SW 1271 (cell line): ENCODE data around the gene UBR3.

ENCODE experiments used
- DNase-seq, 2 experiments: peaks; one replicate each; lab custom pipeline; 2025; lab: John Stamatoyannopoulos, UW

Gene UBR3

GRCh38 chr2:170047331-170048065 is 220.2 kb downstream of the UBR3 start:
- DNase-seq: no peak

GRCh38 chr2:170052151-170052550 is 224.9 kb downstream of the UBR3 start:
- no peak for DNase-seq

- DNase-seq: no peak
Observed at GRCh38 chr2:170054997-170055396, 227.7 kb downstream of the UBR3 start.

- DNase-seq: no peak
Observed at GRCh38 chr2:170056900-170057299, 229.6 kb downstream of the UBR3 start.

GRCh38 chr2:170063456-170064235 is 236.4 kb downstream of the UBR3 start:
- no peak for DNase-seq

GRCh38 chr2:170070778-170071177 is 243.5 kb downstream of the UBR3 start:
- no peak for DNase-seq

- peak in 1 of 2 experiments; percentile 24 for DNase-seq
Observed at GRCh38 chr2:170073288-170073687, 246.0 kb downstream of the UBR3 start.

GRCh38 chr2:170076189-170076588 is 248.9 kb downstream of the UBR3 start:
- no peak for DNase-seq

- DNase-seq: no peak
Observed at GRCh38 chr2:170077830-170078569, 250.7 kb downstream of the UBR3 start.

GRCh38 chr2:170084820-170085491 is 257.7 kb downstream of the UBR3 start:
- DNase-seq: no peak

GRCh38 chr2:170086117-170086688 is 258.9 kb downstream of the UBR3 start:
- no peak for DNase-seq

GRCh38 chr2:170086751-170087412 is 259.6 kb downstream of the UBR3 start:
- DNase-seq: no peak

GRCh38 chr2:170087413-170087793 is 260.1 kb downstream of the UBR3 start:
- no peak for DNase-seq

GRCh38 chr2:170088776-170089175 is 261.5 kb downstream of the UBR3 start:
- no peak for DNase-seq

- DNase-seq: no peak
Observed at GRCh38 chr2:170090229-170090628, 263.0 kb downstream of the UBR3 start.

- DNase-seq: no peak
Observed at GRCh38 chr2:170091436-170091835, 264.2 kb downstream of the UBR3 start.

GRCh38 chr2:170092436-170093060 is 265.3 kb downstream of the UBR3 start:
- no peak for DNase-seq

GRCh38 chr2:170095380-170095779 is 268.1 kb downstream of the UBR3 start:
- DNase-seq: no peak

GRCh38 chr2:170098626-170099312 is 271.5 kb downstream of the UBR3 start:
- no peak for DNase-seq

GRCh38 chr2:170101789-170102188 is 274.5 kb downstream of the UBR3 start:
- DNase-seq: no peak
